ENCODE data around the gene ILDR1. TPM values are rescaled to one million over a fixed set of nuclear protein-coding genes. Genes with fewer than 3 reads are reported as not detected.

ILDR1 gene
- total and polyA plus RNA-seq, 2 of the 4 experiments (the other 2 are of a cell fraction): not detected

- Histone ChIP-seq H3K23ac (ENCODE audit: low read depth, low read length) (no peak overlapping the region), H2AK5ac (ENCODE audit: low read depth, low read length) (no peak overlapping the region), H2AK9ac (replicated peaks; ENCODE audit: low read depth, low read length, poor library complexity) (no peak overlapping the region), H3K27ac (ENCODE audit: insufficient read depth, low read length) (no peak overlapping the region), H2BK120ac (ENCODE audit: low read depth, low read length) (no peak overlapping the region), H3K18ac (ENCODE audit: low read depth, low read length) (no peak overlapping the region), H3K4me1 (ENCODE audit: control insufficient read depth, insufficient read depth, low read length) (no peaks in the 10 kb centered on the region), H3K27me3 (ENCODE audit: control insufficient read depth, insufficient read depth, low read length) (no peaks in the 10 kb centered on the region), H3K36me3 (ENCODE audit: control insufficient read depth, insufficient read depth, low read length) (no peaks in the 10 kb centered on the region), H3K9me3 (ENCODE audit: control insufficient read depth, insufficient read depth, low read length) (no peaks in the 10 kb centered on the region), H4K20me1 (ENCODE audit: insufficient read depth, low read length) (no peaks in the 10 kb centered on the region), H3K79me1 (ENCODE audit: low read depth in 1 of 2, low read length in 2 of 2) (no peaks in the 10 kb centered on the region), H2BK5ac (ENCODE audit: low read depth, low read length, poor library complexity, severe bottlenecking) (no peak overlapping the region), H3K9ac (ENCODE audit: low read depth, low read length) (no peak overlapping the region), H2BK15ac (ENCODE audit: low read depth, low read length) (no peak overlapping the region), H3K9me1 (ENCODE audit: insufficient read depth, low read length) (no peaks in the 10 kb centered on the region), H4K8ac (ENCODE audit: low read depth in 2 of 2, low read length in 2 of 2) (no peak overlapping the region), H3K56ac (ENCODE audit: extremely low read depth, insufficient read depth, low read length) (no peak overlapping the region), H3K4me2 (ENCODE audit: low read depth, low read length) (no peak overlapping the region), H3K4me3 (ENCODE audit: insufficient read depth, low read depth, low read length) (no peak overlapping the region), H4K5ac (ENCODE audit: low read depth, low read length) (no peak overlapping the region), H3K4ac (ENCODE audit: low read depth, low read length) (no peak overlapping the region), H2AFZ (replicated peaks; ENCODE audit: low read length, poor library complexity) (no peak overlapping the region), H2BK20ac (ENCODE audit: low read depth, low read length) (no peak overlapping the region), H3K14ac (replicated peaks; ENCODE audit: low read depth, low read length) (no peak overlapping the region), H4K91ac (ENCODE audit: insufficient read depth, low read depth, low read length) (no peak overlapping the region)
- ATAC-seq (ENCODE audit: low read depth): no peak
- dilution Hi-C loops (cut with HindIII; ENCODE audit: low sequenced_read_pairs, unreplicated experiment): no loop called here
- no peak for TF ChIP-seq CTCF (conservative IDR thresholded peaks at IDR 0.05; ENCODE audit: low read depth, low read length)
- TF ChIP-seq BHLHE40 (IDR thresholded peaks at IDR 0.05; ENCODE audit: low read depth, low read length): no peak
- no peak for TF ChIP-seq CEBPB (IDR thresholded peaks at IDR 0.05; ENCODE audit: low read depth, low read length)
- no peak for TF ChIP-seq RCOR1 (IDR thresholded peaks at IDR 0.05; ENCODE audit: insufficient replicate concordance, low read length)
- no peak for TF ChIP-seq MXI1 (IDR thresholded peaks at IDR 0.05; ENCODE audit: borderline replicate concordance, low read depth, low read length)
- no peak for TF ChIP-seq POLR2A (IDR thresholded peaks at IDR 0.05; ENCODE audit: low read depth, low read length)
- TF ChIP-seq RFX5 (IDR thresholded peaks at IDR 0.05; ENCODE audit: low read depth, low read length): no peak
- no peak for TF ChIP-seq ELK1 (IDR thresholded peaks at IDR 0.05; ENCODE audit: borderline replicate concordance, low read depth, low read length)
- TF ChIP-seq CHD1 (IDR thresholded peaks at IDR 0.05; ENCODE audit: low read depth, low read length): no peak
- no peak for TF ChIP-seq NFE2L2 (IDR thresholded peaks at IDR 0.05; ENCODE audit: low read depth, low read length)
- TF ChIP-seq USF2 (IDR thresholded peaks at IDR 0.05; ENCODE audit: low read depth, low read length): no peak
- no peak for TF ChIP-seq FOS (IDR thresholded peaks at IDR 0.05; ENCODE audit: low read depth, low read length)
- TF ChIP-seq MAZ (IDR thresholded peaks at IDR 0.05; ENCODE audit: borderline replicate concordance, low read depth, low read length): no peak
- TF ChIP-seq SMC3 (IDR thresholded peaks at IDR 0.05; ENCODE audit: low read depth, low read length): no peak
- TF ChIP-seq RAD21 (IDR thresholded peaks at IDR 0.05; ENCODE audit: low read length): no peak
- BruUV-seq (replicated peaks): no TSS peak
- CTCF ChIA-PET: interaction anchor here (0.6 kb wide), 1 partner anchor 257 kb away, joined by 3 read pairs; no protein-coding TSS in a partner anchor
- POLR2A ChIA-PET (ENCODE audit: unreplicated experiment): no interaction called here
- in situ Hi-C loops (cut with MboI; ENCODE audit: low sequenced_read_pairs): no loop called here
- no peak for DNase-seq
- intact Hi-C loops (cut with micrococcal nuclease): no loop called here
Observed at GRCh38 chr3:121979734-121980449, 42.2 kb downstream of the ILDR1 start.
